Adipose tissue (tissue), 3 donors: Measurements from ENCODE around the gene CPN2. TPM values are rescaled to one million over a fixed set of nuclear protein-coding genes. Genes with fewer than 3 reads are reported as not detected.

ENCODE experiments used
- H3K27ac ChIP-seq: one replicate; pipeline ENCODE4 v1.5.1; 2013; ENCODE audit warnings: low read depth, low read length
- WGBS, 3 donors: extraction: QIAGEN DNeasy Blood & Tissue Kit; methylation state at CpG; one replicate each; pipeline ENCODE4 v1.1.7; 2013; 5-methylcytosine and 5-hydroxymethylcytosine counted together
- polyA plus RNA-seq, 3 donors: library from polyadenylated mRNA; stranded (reverse); fragments of 200-250 nt; gene quantifications; one replicate each; pipeline ENCODE4 v1.2.3, GENCODE V29; 2013
- donor health status: healthy with polysubstance abuse.
- donor health status: Bipolar disorder and iron deficiency.
- donor health status: healthy.

The CPN2 gene
- polyA plus RNA-seq, 3 donors, result 0.22 to 0.58 (median 0.27) TPM

DNA sequence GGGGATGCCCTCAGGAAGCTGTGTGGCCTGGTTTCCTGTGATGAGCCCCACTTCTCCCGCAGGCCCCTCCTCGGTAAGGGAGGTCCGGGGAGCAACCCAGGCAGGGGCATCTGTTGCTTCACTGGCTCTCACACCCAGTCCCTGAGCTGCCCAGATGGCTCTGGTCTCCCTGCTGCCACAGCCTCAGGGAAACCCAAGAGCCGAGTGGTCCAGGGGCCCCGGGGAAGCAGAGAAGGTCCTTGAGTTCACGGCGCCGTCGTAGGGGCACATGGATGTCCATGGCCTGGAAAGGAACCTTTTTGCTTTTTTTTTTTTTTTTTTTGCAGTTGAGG lies 31.7 kb upstream of the CPN2 start:
- no peak overlapping the region for H3K27ac ChIP-seq
- WGBS, 3 donors, result 66 to 80% (median 71%) methylated on average over 9 of the region's 9 CpGs

DNA sequence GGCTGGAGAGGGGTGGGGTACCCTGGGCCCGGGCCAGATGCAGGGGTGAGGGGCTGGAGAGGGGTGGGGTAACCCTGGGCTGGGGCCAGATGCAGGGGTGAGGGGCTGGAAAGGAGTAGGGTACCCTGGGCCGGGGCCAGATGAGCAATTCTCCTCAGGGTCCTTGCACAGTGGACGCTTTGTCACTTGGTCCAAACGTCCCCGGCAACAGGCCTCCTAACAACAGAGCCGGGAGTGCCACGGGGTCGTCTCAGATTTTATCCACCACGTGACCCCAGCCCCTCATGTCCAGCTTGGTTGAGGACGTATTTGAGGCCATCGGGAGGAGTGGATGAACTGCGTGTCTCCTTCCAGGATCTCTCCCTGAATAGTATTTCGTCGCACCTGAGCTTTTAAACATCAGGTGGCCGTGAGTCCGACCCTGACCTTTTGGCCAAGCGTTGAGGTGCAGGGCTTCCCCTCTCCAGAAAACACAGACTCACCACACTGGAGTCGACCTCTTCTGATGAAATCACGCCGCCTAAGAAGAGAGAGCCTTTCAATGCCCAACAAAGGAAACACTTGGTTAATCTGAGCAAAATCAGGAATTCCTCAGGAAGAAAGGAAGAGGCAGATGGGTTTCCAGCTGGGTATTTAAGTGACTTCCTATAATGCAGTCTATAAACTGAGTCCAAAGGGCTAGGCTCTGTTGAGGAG lies 31.2 kb upstream of the CPN2 start:
- 66 to 76% (median 69%) methylated on average over 18 to 20 of the region's 20 CpGs for WGBS, 3 donors
- no peak overlapping the region for H3K27ac ChIP-seq

DNA sequence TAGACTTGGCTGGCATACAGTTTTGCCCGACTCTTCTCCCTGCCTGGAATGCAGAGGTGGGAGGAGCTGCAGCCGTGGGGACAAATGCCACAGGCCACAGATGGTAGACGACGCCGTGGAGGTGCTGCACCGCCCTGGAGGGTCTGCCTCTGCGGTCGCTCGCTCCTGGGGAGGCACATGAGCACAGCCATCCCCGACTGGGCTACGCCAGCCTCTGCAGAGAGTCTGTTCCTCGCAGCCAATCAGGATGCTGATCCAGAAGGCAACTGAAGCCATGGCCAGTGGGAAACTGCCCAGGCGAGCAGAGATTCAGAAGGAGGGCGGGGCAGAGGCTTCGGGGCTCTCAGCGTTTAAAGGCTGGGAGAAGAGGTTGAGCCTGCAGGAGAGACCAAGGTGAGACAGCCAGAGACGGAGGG lies 30.3 kb upstream of the CPN2 start:
- 25 to 64% (median 60%) methylated on average over 17 of the region's 17 CpGs for WGBS, 3 donors

DNA sequence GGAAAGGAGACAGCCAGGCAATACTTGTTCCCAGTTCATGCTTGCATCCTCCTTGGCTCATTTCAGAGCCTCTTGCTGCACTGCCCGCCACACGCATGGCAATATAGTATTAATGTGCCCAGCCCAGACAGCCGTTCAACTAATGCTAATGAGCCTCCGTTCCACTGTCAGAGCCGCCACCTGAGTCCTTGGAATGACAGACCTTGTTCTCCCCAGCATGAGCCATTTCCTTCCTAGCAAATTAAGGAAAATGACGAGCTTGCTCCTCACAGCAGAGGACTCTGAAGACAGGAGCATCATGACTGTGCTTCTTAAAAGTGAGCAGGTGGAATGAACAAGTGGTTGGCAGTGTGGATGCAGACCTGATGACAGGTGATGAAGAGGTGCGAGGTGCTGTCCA lies 29.2 kb upstream of the CPN2 start:
- H3K27ac ChIP-seq, result no peak overlapping the region
- 75 to 85% (median 84%) methylated on average over 7 of the region's 7 CpGs for WGBS, 3 donors

More for the DNA sequence above, 30.3 kb upstream of the CPN2 start:
- no peak overlapping the region for H3K27ac ChIP-seq

DNA sequence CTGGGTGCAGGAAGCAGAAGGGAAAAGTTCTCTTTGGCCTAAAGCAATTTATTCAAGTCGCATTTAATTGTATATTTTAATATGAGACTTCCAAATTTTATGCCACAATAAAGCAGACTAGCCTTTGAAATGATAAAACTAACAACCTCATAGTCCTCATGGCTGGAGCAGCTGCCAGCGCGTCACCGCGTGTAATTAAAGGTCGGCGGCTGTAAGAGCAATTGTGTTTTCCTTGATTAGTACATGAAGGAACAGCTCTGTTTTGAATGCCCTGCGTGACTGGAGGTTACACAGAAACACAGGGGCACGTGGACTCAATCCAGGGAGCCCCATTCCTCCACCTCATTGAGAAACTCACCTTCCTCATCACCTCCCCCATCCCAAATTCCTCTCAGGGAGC lies 28.5 kb upstream of the CPN2 start:
- 79 to 85% (median 83%) methylated on average over 9 of the region's 9 CpGs for WGBS, 3 donors
- no peak overlapping the region for H3K27ac ChIP-seq

DNA sequence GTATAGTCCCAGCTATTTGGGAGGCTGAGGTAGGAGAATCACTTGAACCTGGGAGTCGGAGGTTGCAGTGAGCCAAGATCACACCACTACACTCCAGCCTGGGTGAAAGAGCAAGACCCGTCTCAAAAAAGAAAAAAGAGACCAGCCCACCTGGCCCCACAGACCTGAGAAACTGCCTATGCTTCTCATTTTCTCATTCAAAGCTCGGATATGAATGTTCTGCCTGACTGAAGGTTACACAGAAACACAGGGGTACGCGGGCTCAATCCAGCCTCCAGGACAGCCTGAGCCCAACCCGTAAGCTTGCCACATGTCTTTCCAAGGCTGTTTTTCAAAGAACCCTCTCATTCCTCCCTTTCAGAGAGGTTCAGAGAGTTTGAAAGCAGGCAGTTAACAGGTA lies 28.1 kb upstream of the CPN2 start:
- H3K27ac ChIP-seq, result no peak overlapping the region
- WGBS, 3 donors, result 84 to 93% (median 87%) methylated on average over 6 of the region's 6 CpGs

DNA sequence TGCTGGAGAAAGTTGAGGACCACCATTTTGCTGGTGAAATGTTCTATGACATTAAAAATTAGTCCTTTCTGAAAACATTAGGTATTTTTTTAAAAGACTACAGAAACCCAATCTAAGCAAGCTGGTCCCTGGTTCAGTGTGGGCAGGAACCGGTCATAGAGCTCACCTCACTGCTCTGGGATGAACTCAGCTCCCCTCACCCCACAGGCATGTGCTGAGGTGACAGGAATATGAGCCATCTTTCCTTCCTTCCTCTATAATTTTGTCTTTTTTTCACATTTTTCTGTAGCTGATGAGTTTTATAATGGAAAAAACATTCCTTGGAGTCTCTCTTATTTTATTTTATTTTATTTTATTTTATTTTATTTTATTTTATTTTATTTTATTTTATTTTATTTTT lies 26.6 kb upstream of the CPN2 start:
- no peak overlapping the region for H3K27ac ChIP-seq
- 80 to 90% (median 81%) methylated on average over 1 of the region's 1 CpG for WGBS, 3 donors

DNA sequence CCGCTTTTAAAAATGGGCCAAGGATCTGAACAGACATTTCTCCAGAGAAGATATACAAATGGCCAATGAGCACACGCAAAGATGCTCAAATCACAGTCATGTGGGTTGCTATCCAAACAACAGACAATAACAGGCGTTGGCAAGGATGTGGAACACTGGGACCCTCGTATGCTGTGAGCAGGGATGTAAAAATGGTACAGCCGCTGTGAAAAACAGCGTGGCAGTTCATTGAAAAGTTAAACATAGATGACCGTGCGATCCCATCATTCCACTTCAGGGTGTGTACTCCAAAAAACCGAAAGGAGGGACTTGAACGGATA lies 25.1 kb upstream of the CPN2 start:
- H3K27ac ChIP-seq, result no peak overlapping the region
- 79 to 84% (median 83%) methylated on average over 10 of the region's 10 CpGs for WGBS, 3 donors

DNA sequence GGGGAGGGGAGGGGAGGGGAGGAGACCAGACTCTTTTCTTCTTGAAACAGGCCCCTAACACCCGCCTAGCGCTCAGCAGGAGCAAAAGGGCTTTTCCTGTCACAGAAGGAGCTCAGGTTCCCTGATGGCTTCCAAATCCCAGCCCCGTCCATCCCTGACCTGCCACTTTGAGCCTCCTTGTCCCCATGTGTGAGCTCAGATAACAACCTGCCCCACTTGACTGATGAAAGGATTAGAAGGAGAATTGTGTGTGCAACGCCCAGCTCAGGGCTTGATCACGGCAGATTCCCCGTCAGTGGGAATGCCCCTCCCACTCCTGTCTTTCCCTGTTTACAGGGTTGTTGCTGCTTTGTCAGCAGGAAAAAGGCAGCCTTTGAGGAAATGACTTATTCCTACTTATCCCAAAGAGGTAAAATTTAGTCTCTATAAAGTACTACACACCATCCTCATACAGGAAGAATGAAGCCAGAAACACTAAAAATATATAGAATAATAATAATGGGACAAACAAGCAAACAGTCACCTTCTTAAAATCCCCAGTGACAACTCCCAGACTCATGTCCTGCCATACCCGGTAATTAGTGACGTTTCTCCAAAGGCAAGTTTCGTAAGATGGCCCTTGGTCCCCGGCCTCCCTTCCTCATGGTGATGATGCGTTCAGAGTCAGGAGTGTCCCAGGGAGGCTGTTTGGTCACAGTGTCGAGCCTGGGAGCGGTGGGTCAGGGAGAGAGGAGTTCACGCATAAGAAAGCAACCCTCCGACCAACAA lies 24.5 kb upstream of the CPN2 start:
- H3K27ac ChIP-seq, result no peak overlapping the region
- WGBS, 3 donors, result 48 to 57% (median 57%) methylated on average over 15 of the region's 15 CpGs

DNA sequence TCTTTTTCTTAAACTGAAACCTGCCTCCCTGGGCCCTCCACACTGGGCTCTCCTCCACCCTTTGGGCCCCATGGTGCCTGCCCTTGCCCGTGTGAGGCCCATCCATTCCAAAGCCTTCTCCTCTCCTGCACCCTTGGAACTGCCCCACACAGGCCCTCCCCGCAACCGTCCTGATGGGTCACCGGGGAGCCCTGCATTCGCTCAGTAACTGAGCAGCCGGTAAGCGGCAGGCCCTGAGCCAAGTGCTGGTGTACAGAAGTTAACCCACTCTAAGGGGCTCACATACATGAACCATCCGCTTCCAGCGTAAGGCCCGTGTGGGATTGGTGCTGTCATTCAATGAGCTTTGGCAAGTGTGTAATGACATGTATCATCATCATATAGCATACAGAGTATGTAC lies 23.8 kb upstream of the CPN2 start:
- 76 to 81% (median 78%) methylated on average over 10 of the region's 10 CpGs for WGBS, 3 donors
- no peak overlapping the region for H3K27ac ChIP-seq

DNA sequence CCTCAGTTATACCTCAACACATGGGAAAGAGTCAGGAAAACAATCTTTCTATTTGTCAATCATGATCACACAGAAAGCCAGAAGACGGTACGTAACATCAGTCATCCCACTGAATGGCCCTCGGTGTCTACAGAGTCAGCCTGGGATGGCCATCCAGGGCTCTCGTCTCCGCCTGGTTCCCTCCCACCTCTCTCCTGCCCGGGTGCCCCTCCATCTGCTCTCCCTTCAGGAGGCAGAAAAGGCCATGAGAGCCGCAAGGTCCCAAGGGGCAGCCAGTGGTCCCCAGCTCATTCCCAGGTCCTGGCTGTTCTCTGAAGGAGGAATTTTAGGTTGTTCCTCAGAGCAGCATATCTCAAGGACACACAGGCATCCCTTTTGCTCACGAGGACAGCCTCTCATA lies 22.8 kb upstream of the CPN2 start:
- WGBS, 3 donors, result 56 to 77% (median 76%) methylated on average over 8 of the region's 8 CpGs
- H3K27ac ChIP-seq, result no peak overlapping the region

DNA sequence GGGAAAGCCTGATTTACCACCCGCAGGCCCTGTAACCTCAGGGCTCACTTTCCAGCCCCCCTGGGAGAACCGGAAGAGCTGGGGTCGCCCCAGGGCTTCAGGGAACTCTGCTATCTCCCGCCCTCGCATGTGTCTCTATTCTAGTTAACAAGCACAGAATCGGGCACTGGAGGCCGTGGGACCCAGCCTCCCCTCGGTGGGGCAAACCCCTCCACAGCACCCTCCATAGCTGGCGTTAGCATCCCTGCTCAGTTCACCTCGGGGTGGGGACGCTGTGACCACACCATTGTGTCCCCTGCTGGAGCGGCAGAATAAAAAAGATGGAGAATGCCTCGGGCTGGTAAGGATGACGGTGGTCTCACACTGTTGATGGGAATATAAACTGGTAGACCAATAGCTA lies 21.9 kb upstream of the CPN2 start:
- no peak overlapping the region for H3K27ac ChIP-seq
- WGBS, 3 donors, result 80 to 96% (median 94%) methylated on average over 14 of the region's 14 CpGs

DNA sequence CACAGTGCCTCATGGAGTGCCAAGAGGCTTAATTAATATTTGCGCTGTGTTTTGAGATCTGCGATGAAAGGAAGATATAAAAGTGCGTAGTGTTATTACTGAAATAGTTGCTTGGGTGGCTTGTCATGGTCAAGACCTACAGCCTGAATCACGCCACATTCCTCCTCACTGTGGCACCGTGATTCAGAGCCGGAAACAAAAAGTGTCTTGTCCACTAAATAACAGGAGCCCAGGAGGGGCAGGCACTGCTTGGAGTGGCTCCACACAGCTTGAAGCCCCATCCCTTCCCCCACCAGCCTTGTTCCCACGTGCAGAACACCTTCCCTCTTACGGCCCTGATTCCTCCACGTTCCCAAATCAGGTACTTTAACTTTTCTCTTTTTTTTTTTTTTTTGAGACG lies 19.6 kb upstream of the CPN2 start:
- WGBS, 3 donors, result 62 to 86% (median 81%) methylated on average over 9 to 10 of the region's 10 CpGs
- no peak overlapping the region for H3K27ac ChIP-seq

DNA sequence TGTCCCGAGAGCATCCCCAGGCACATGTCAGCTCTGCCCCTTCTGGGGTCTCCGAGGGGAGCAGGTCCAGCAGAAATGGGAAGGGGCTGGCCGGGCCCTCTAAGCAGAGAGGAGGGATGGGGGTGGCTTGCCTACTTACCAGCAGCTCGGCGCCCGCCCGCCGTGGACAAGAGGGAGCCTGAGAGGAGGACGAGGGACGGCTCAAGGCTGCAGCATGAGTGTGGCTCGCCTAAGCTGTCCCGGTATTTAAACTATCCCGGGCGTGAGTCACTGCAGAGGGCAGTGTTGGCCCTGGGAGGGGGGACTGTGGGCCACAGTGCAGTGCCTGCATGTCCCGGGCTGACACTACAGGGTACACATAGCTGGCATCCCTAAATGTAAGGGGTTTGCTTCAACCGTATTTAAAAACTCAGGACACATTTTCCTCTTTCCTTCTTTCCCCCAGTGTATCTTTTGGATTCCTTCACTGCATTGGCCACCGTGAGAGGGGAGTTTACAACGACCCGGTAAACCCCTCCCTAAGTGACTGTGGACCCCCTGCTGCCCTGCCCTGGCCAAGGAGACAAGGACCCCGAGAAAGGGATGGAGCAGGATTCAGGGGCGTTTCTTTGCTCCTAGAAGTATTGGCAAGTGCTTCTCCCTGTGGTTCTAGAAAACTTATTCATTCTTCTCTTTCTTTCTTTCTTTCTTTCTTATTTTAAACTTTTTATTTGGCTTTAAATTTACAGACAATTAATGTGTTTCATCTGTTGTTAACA lies 18.6 kb upstream of the CPN2 start, which contains the start of gene LRRC15:
Gene LRRC15, minus strand, starts transcription at position 222 of the 758 bp plus-strand sequence. CDS start 8,700 bp downstream, outside the sequence.
- no peak within 1 kb of the TSS for H3K27ac ChIP-seq
- 12 to 23% (median 15%) methylated on average over 21 of the region's 21 CpGs for WGBS, 3 donors

DNA sequence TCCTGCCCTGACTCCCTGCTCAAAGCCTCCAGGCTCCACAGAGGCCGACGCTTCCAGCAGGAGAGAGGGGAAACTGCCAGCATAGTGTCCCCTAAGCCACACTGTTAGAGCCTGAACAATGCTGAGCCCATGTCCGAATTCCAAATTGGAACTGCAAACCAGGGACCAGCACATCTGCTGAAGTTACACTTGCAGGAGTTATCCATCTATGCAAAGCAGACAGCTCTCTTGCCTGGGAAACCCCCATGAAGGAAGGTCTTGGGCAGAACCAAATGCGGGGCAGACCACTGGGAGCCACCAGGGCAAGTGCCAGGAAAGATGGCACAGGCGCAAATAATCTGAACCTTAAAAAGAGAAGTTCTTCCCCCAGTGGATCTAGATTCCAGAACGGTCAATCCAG lies 17.8 kb upstream of the CPN2 start:
- H3K27ac ChIP-seq, result no peak overlapping the region
- 71 to 72% (median 71%) methylated on average over 6 of the region's 6 CpGs for WGBS, 3 donors

DNA sequence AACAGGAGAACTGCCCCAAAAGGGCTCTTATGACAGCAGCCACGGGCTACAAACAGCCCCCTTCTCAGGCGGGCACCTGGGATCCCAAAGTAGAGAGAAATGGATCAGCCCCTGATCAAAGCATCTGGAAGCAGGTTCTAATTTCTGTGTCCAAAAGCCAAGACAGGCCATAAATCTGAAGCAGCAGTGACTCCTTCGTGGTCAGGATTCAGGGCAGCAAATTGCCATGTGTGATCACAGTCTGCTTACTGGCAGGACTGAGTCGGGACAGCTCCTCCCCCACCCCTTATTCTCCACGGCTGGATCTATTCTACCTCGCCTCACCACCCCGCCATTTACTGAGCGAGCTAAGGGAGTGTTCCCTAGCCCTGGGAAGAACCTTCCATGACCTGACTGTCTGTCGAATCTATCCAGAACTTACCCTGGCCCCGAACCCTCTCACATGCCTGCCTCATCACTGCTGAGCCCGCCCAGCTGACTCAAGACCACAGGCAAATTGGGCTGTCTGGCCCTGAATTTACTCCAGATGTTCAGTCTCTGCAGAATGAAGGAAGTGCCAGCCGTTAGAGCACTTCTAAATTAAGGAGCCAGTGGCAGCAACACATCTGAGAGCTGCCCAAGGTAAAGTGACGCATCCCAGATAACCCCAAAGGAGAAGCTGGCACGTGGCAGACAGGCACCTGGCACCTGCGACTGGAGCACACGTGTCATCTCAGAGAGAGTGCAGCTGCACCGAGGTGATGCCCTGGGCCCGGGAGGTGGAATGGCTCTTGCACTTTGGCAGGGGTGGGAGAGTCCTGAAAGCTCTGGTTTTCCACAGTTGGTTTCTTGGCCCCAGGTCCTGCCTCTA lies 17.1 kb upstream of the CPN2 start:
- 54 to 74% (median 67%) methylated on average over 18 of the region's 18 CpGs for WGBS, 3 donors

DNA sequence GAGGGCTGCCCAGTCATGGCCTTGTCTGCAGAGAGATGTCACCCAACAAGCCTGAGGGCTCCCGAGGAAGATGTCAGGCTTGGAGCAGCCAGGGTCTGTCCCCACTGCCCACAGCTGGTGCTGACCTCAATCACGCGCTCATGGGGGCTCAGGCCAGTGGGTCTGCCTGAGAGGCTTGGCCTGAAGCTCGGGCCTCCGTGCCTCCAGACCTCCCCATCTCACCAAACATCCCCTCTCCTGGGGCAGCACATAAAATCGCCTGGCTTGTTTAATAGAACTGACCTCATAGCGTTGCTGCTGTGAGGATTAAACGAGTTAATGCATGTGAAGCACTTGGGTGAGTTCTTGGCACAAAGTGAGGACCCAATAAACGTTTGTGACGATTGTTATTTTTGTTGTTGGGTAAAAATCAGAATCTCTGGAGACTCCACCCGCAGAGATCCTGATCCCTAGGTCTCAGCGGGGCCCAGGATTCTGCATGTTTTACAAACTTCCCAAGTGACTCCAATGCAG lies 14.9 kb upstream of the CPN2 start:
- WGBS, 3 donors, result 82 to 83% (median 83%) methylated on average over 11 to 12 of the region's 12 CpGs
- no peak overlapping the region for H3K27ac ChIP-seq

More for the DNA sequence above, 17.1 kb upstream of the CPN2 start:
- H3K27ac ChIP-seq, result no peak overlapping the region

DNA sequence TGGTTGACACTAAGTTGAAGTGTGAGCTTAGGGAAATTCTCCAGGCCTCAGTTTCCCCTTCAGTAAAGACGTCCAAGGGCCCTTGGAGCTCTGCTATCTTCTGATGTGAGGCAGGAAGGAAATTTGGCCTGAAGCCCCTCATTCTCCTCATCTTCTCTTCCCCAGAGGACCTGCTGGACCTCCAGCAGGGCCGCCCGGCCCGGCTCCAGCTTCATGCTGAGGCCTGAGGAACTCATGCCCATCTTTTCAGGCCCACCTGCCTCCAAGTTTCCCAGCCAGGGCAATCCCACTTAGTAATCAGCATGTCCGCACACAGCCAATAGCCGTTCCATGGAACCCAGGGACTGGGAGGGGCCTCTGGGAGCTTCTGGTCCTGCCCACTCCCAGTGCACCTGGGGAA lies 14.4 kb upstream of the CPN2 start:
- 76 to 87% (median 82%) methylated on average over 6 of the region's 6 CpGs for WGBS, 3 donors
- H3K27ac ChIP-seq, result no peak overlapping the region
